Activated CD8-positive, alpha-beta memory T cell treated with anti-CD3 and anti-CD28 coated beads for 24 hours (primary cell): ENCODE results near the gene USP6NL.

ENCODE experiments used
- DNase-seq: peaks from one replicate; pipeline ENCODE4 v3.0.0-alpha.2; 2020

USP6NL gene

DNA sequence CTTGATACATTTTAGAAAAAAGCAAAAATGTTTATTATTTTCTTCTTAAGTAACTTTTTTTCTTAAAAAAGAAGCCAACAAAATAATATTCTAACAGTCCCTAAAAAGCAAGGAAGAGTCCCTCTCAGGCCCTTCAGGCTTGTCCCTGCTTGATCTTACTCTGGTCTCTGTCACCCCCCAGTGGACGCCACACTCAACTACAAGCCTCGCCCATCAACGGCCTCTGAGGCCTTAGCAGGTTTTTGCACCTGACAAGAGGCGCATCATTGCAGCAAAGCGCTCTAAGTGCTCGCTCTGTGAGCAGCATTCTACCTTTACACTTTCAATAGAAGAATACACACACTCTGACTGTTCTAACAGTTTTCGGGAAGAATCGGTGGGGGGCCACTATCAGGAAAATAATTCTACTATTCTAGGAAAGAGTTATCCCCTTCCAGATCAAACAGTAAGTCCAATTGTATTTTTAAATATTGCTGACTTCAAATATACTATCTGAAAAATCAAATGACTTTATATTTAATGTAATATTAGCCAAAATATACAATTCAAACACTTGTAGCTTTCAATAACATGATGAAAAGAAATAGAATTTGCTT lies 139.2 kb downstream of the USP6NL start:
- DNase-seq = peak; percentile 88

GRCh38 chr10:11469575-11470391 lies 141.7 kb downstream of the USP6NL start:
- no peak for DNase-seq

GRCh38 chr10:11468126-11468742 lies 143.2 kb downstream of the USP6NL start:
- DNase-seq = no peak

- DNase-seq = no peak
These were observed 146.0 kb downstream of the USP6NL start for GRCh38 chr10:11465406-11465805.

- DNase-seq = no peak
These were observed 148.3 kb downstream of the USP6NL start for GRCh38 chr10:11463111-11463510.

- no peak for DNase-seq
These were observed 149.4 kb downstream of the USP6NL start for GRCh38 chr10:11462071-11462470.

DNA sequence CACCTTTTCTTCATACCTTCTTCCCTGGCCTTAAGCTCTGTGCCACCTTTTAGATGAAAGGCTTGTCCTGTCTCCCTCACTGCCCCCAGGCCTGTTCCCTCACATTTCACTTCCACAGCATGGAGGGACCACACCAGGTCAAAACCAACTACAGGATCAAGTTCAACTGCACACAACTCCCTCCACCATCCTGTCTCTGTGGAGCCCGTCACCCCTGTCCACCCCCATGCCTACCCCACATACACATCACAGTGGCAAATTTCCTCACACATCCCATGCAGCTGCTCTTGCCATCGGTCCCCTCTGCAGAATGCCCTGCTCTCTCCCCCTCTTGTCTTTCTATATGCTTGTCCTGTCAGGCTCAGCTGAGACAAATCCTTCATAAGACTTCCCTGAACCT lies 154.1 kb downstream of the USP6NL start:
- DNase-seq = no peak

DNA sequence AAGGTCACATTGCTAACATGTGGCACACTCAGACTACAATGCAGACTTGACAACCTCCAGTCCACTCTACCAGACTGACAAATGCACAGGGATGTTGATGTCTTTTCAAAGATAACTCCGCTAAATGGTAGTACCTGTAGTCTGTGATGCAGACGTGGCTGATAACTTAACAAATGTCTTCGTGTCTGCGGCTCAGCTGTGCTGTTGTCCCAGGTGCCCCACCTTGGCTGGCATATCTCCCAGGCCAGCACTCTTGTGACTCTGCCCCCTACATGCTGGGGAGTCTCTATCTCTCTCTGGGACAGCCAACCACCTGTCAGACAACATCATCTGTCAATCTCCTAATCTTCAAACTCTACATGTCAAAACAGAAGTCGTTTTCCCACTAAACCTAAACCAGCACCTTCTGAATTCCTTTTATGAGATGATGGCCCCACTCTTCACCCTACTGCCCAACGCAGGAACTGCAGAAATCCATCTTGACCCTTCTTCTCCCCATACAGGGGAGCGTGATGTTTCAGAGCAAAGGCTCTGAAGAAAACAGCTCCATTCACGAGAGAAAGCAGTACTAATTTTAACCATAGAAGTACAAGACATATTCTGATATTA lies 156.4 kb downstream of the USP6NL start:
- DNase-seq = peak; percentile 38

- peak; percentile 32 for DNase-seq
These were observed 157.3 kb downstream of the USP6NL start for GRCh38 chr10:11454160-11454559.

DNA sequence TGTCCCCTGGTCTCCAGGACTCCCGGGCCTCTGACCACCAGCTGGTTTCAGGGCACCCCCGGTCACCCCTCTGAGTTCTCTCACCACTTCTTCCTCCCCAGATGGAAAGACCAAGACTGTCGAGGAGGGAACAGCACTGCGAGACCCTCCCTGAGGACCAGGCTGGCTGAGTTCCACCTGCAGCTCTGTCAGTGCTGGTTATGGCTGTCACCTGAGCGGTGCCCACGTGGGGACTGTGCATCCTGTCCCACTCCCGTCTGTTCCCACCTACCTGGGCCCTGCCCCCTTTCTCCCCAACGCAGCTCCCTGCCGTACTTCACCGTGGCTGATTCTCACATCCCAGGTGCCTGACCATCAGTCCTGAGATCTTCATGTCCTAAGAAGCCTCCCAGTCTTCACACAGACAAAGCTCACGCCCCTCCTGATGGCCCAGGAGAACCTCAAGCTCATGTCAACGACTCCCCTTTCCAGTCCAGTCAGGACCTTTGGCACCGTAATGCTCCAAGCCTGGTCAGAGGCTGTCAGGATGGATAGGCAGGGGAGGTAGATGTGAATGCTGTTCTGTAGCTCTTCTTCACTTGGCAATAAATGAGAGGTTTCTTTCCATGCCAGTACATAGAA lies 159.7 kb downstream of the USP6NL start:
- peak; percentile 37 for DNase-seq

- DNase-seq = no peak
These were observed 161.0 kb downstream of the USP6NL start for GRCh38 chr10:11450427-11450826.

DNA sequence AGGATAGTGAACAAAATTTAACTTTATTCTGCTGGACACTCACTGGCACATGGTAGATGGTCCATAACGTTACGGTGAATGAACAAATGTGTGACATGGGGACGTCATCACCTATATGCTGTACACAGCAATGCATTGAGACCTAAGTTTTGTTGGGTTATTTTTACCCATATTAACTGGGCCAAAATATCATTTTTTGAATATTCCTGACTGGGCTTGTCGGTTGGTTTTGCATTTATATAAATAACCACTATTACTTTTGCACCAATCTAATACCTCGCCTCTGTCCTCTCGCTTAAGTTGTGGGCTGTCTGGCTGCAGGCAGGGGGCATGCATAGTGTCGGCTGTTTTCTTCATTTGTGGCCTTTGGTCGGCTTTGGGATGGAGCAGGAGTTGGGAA lies 161.7 kb downstream of the USP6NL start:
- no peak for DNase-seq

DNA sequence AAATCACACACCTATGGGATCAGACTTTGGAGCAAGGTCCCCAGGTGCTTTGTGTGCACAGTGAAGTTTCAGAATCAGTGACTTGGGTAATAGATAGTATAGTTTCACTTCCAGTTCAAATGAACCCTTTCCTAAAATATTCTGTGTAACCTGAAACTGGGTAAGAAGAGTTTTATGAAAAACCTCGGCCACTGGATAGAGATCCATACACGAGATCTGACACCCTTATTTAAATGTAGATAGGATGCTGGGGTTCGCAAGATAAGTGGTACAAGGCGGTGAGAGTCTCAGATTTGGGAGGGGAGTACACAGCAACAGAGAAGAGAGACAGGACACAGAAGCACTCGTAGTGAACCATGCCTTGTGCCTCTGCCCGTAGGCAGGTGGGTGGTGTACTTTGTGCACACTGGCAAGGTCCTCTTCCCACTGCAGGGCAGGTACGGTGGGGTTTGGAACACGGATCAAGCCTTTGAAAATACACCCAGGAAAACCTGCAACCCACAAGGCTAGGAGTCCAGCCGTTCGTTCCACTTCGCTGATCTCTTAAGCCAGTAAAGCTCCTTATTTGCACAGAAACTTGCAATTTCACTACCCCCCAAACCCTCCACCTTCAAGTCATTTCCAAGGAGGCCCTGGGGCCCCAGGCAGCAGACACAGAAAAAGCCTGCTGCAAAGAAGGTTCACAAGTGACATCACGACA lies 162.8 kb downstream of the USP6NL start:
- DNase-seq = peak; percentile 46

- peak; percentile 50 for DNase-seq
These were observed 163.3 kb downstream of the USP6NL start for GRCh38 chr10:11448190-11448544.

GRCh38 chr10:11447586-11447985 lies 163.9 kb downstream of the USP6NL start:
- DNase-seq = peak; percentile 53

GRCh38 chr10:11446864-11447263 lies 164.6 kb downstream of the USP6NL start:
- peak; percentile 38 for DNase-seq

GRCh38 chr10:11446133-11446532 lies 165.3 kb downstream of the USP6NL start:
- DNase-seq = peak; percentile 53

GRCh38 chr10:11444531-11445228 lies 166.8 kb downstream of the USP6NL start:
- DNase-seq = peak; percentile 53

GRCh38 chr10:11444155-11444530 lies 167.3 kb downstream of the USP6NL start:
- DNase-seq = peak; percentile 51

DNA sequence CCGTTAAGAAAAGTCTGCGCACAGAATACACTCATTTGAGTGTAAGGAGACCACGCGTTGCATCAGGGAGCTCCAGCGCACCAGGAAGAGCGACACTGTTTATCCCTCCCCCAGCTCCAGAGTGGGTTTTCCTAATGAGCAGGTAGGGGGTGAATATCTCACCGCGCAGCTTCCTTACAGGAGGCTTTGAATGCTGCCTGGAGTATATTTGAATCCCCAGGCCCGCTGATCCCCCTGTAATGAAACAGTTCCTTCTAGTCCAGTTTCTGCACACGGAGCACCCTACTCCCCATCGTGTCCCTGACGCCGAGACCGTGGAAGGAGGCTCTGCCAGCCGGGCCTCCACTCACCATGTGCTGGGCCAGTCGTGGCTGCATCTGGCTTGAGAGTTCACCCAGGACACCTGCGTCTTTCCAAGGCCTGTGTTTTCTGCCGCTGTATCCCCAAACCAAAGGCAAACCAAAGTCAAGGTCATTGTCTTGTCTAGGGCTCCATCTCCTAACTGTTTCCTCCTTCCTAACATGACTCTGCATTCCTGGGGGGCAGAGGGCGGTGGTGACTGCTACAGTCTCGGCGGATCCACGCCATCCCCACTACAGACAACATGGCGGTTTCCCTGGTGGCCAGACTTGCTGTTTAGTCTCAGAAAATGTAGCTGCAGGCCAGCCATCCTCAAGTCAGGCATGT lies 167.8 kb downstream of the USP6NL start:
- DNase-seq = peak; percentile 43

- peak; percentile 37 for DNase-seq
These were observed 169.3 kb downstream of the USP6NL start for GRCh38 chr10:11442001-11442773.
